HEK293T (cell line): Measurements from ENCODE around the gene NET1.

Source experiments
- CTCF ChIA-PET: fragments of 350-600 bp; formaldehyde crosslinking; extraction: SDS; loops from one replicate; lab custom pipeline; 2021; ENCODE audit warnings: antibody characterized with exemption, inconsistent platforms; lab: Yijun Ruan, JAX
- POLR2A ChIA-PET: fragments of 350-600 bp; formaldehyde crosslinking; extraction: SDS; loops from one replicate; lab custom pipeline; 2020; ENCODE audit warnings: antibody characterized with exemption, inconsistent platforms; lab: Yijun Ruan, JAX
- DNase-seq: peaks from one replicate; pipeline ENCODE4 v3.0.0; 2012; ENCODE audit warnings: mixed read lengths; ENCODE audit errors: extremely low spot score
- ARNT ChIP-seq: fragments of 450-650 bp; IDR thresholded peaks from 2 replicates; pipeline ENCODE4 v1.6.1; 2017; ENCODE audit warnings: mild to moderate bottlenecking
- BHLHE40 ChIP-seq: fragments of 450-650 bp; IDR thresholded peaks from 2 replicates; pipeline ENCODE4 v1.6.1; 2016; ENCODE audit warnings: mild to moderate bottlenecking, moderate library complexity, borderline replicate concordance
- CTBP1 ChIP-seq: fragments of 450-650 bp; IDR thresholded peaks from 2 replicates; pipeline ENCODE4 v1.6.1; 2016; ENCODE audit warnings: borderline replicate concordance
- ELF4 ChIP-seq: fragments of 450-650 bp; IDR thresholded peaks from 2 replicates; pipeline ENCODE4 v1.6.1; 2017; ENCODE audit warnings: antibody characterized with exemption
- FOXA1 ChIP-seq: fragments of 450-650 bp; IDR thresholded peaks from 2 replicates; pipeline ENCODE4 v1.6.1; 2016; ENCODE audit warnings: mild to moderate bottlenecking
- FOXK2 ChIP-seq: fragments of 450-650 bp; IDR thresholded peaks from 2 replicates; pipeline ENCODE4 v1.6.1; 2016; ENCODE audit warnings: mild to moderate bottlenecking
- FOXM1 ChIP-seq: fragments of 450-650 bp; IDR thresholded peaks from 2 replicates; pipeline ENCODE4 v1.6.1; 2017; ENCODE audit warnings: mild to moderate bottlenecking, borderline replicate concordance
- HDGF ChIP-seq: fragments of 450-650 bp; IDR thresholded peaks from 2 replicates; pipeline ENCODE4 v1.6.1; 2017; ENCODE audit warnings: antibody characterized with exemption, borderline replicate concordance
- L3MBTL2 ChIP-seq: fragments of 450-650 bp; conservative IDR thresholded peaks from 2 replicates; pipeline ENCODE4 v1.6.1; 2016; ENCODE audit warnings: mild to moderate bottlenecking
- LEF1 ChIP-seq: fragments of 450-650 bp; IDR thresholded peaks from 2 replicates; pipeline ENCODE4 v1.6.1; 2017; ENCODE audit warnings: mild to moderate bottlenecking, borderline replicate concordance
- NFRKB ChIP-seq: fragments of 450-650 bp; IDR thresholded peaks from 2 replicates; pipeline ENCODE4 v1.6.1; 2016; ENCODE audit warnings: mild to moderate bottlenecking, moderate library complexity
- SP1 ChIP-seq: fragments of 450-650 bp; IDR thresholded peaks from 2 replicates; pipeline ENCODE4 v1.6.1; 2017
- SUZ12 ChIP-seq: fragments of 450-650 bp; IDR thresholded peaks from 2 replicates; pipeline ENCODE4 v1.6.1; 2016; ENCODE audit warnings: mild to moderate bottlenecking
- TARDBP ChIP-seq: fragments of 450-650 bp; IDR thresholded peaks from 2 replicates; pipeline ENCODE4 v1.6.1; 2016
- ZNF384 ChIP-seq: fragments of 450-650 bp; IDR thresholded peaks from 2 replicates; pipeline ENCODE4 v1.6.1; 2016
- TF ChIP-seq, protein P1 (sequence below): fragments of 450-650 bp; IDR thresholded peaks from 2 replicates; pipeline ENCODE4 v1.6.1; 2016

Gene NET1, protein sequence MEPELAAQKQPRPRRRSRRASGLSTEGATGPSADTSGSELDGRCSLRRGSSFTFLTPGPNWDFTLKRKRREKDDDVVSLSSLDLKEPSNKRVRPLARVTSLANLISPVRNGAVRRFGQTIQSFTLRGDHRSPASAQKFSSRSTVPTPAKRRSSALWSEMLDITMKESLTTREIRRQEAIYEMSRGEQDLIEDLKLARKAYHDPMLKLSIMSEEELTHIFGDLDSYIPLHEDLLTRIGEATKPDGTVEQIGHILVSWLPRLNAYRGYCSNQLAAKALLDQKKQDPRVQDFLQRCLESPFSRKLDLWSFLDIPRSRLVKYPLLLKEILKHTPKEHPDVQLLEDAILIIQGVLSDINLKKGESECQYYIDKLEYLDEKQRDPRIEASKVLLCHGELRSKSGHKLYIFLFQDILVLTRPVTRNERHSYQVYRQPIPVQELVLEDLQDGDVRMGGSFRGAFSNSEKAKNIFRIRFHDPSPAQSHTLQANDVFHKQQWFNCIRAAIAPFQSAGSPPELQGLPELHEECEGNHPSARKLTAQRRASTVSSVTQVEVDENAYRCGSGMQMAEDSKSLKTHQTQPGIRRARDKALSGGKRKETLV

DNA sequence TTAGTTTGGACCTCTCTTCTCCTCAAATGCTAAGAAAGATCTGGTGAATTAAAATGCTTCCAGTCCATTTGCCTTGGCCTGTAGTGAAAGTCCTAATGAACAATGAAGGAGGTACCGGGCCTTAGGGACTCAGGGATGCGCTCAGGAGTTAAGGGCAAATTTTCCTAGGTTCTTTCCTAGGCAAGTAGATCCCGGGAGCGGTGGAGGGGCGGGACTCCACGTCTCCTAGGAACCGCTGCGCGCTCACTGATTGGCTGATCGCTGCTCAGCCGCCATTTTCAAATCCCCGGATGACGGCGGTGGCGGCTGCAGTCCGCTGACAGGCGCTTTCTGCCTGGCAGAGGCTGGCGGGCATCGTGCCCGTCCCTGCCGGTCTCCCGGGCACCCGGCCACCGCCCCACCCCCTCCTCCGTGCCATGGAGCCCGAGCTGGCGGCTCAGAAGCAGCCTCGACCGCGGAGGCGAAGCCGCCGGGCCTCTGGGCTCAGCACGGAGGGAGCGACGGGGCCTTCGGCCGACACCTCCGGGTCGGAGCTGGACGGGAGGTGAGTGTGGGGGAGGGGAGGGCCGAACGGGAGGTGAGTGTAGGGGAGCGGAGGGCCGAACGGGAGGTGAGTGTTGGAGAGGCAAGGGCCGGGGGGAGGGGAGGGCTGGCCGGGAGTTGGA lies at the start of gene NET1:
Gene NET1 (plus strand): TSS at position 281 of the 665 bp plus-strand sequence. CDS start 136 bp downstream, at position 417.
- DNase-seq = peak; percentile 96
- POLR2A ChIA-PET = interaction anchor here (0.6 kb wide), 1 partner anchor 15 kb away, joined by 3 read pairs; no protein-coding TSS in a partner anchor
- TF ChIP-seq, protein P1, sequence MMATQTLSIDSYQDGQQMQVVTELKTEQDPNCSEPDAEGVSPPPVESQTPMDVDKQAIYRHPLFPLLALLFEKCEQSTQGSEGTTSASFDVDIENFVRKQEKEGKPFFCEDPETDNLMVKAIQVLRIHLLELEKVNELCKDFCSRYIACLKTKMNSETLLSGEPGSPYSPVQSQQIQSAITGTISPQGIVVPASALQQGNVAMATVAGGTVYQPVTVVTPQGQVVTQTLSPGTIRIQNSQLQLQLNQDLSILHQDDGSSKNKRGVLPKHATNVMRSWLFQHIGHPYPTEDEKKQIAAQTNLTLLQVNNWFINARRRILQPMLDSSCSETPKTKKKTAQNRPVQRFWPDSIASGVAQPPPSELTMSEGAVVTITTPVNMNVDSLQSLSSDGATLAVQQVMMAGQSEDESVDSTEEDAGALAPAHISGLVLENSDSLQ = peak; percentile 50; the same call in 1 of the 2 replicates
- peak; percentile 33; the same call in 1 of the 2 replicates for TF ChIP-seq L3MBTL2
- TF ChIP-seq SUZ12 = no peak
- no peak for TF ChIP-seq ELF4
- CTCF ChIA-PET = no interaction called here

DNA sequence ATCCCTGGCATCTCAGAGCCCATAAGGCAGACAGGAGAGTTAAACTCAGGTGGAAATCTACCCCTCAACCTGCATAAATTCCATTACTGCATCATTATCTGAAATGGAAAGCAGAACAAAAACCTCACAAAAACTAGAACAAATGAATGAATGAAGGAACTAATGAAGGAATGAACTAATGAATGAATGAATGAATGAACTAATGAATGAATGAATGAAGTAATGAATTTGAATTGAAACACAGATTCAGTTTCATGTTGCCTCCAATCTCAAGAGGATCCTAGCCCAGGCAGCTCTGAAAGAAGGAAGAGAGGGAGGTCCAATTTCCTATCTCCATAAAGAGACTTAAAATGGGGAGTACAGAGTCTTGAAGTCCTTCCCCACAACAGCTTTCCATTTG lies 49.5 kb upstream of the NET1 start:
- ChIA-PET POLR2A (no interaction called here), CTCF (no interaction called here)
- TF ChIP-seq BHLHE40 (no peak), CTBP1 (no peak), ZNF384 (no peak), FOXM1 (no peak), LEF1 (no peak), TARDBP (no peak), FOXK2 (no peak), ARNT (no peak), SUZ12 (no peak), ELF4 (no peak), L3MBTL2 (no peak), SP1 (no peak), HDGF (no peak), NFRKB (no peak), FOXA1 (no peak)
- TF ChIP-seq, protein P1 = no peak
- DNase-seq = no peak

DNA sequence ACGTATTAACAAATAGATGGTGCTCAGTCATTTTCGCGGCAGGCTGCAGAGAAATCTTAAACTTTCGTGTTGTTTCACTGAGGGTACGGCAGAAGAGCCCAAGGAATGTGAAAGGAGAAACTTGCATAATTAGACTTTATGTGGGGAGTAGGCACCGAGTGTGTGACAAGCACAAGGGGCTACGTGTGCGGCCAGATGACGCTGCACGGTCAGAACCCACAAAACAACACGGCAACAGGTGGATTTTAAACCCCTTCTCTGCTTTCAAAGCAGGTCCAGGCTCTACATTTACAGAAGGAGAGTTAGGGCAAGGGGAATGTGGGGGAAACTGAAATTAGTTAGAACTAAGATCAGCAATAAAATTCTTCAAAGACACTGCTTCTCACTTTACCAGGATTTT lies 48.0 kb upstream of the NET1 start:
- TF ChIP-seq ZNF384 = no peak

DNA sequence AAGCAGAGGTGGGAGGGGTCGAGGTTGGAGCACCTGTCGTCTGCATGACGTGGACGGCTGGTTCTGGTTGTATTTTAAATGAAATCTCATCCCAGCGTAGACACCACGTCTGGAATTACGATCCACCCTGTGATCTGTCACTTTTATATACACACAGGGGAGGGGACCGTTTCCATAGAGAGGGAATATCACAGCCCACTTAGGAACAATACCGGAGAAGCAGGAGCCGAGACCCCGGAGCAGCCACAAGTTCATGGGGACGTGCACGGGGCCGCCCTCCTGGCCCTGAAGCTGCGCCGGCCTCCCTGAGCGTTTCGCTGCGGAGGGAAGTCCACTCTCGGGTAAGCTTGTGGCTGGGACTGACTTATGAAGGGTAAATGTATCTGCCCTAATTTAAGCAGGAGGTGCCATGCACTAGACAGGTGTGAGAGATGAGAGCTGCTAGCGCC lies 47.4 kb upstream of the NET1 start, which contains the start of gene UCN3:
Gene UCN3 (plus strand): TSS at position 77 of the 449 bp plus-strand sequence. CDS start 8,755 bp downstream, outside the sequence.
- POLR2A ChIA-PET = no interaction called here
- no peak for DNase-seq
- TF ChIP-seq FOXM1 = no peak
- no peak for TF ChIP-seq ZNF384
- no peak for TF ChIP-seq FOXA1
- TF ChIP-seq CTBP1 = no peak
- no peak for TF ChIP-seq BHLHE40
- TF ChIP-seq TARDBP = no peak
- no peak for TF ChIP-seq SP1
- no peak for TF ChIP-seq FOXK2
- TF ChIP-seq SUZ12 = no peak
- no peak for TF ChIP-seq LEF1
- CTCF ChIA-PET = no interaction called here

More for the DNA sequence above, 48.0 kb upstream of the NET1 start:
- ChIA-PET POLR2A (no interaction called here), CTCF (no interaction called here)
- DNase-seq = no peak

DNA sequence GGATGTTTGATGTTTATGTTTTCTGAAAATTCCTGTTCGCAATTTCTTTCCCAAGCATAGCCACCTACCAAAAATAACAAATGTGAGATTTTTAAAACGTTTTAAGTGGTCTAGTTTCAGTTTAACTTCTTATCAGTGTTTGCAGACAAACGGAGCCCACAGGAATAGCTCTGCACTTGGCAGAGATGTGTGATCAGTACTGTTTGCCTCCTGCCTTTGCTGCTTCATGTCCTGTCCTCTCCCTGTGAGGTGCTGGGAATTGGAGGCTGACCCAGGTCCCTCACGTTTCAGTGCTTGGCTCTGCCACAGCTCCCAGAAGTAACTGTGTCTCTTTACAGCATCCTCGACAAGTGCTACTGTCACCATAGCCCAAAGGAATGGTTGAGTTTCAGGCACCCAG lies 46.4 kb upstream of the NET1 start:
- ChIA-PET POLR2A (no interaction called here), CTCF (no interaction called here)
- TF ChIP-seq TARDBP (no peak), FOXM1 (no peak), SP1 (no peak), FOXA1 (no peak), L3MBTL2 (no peak), BHLHE40 (no peak), FOXK2 (no peak)
- DNase-seq = no peak

DNA sequence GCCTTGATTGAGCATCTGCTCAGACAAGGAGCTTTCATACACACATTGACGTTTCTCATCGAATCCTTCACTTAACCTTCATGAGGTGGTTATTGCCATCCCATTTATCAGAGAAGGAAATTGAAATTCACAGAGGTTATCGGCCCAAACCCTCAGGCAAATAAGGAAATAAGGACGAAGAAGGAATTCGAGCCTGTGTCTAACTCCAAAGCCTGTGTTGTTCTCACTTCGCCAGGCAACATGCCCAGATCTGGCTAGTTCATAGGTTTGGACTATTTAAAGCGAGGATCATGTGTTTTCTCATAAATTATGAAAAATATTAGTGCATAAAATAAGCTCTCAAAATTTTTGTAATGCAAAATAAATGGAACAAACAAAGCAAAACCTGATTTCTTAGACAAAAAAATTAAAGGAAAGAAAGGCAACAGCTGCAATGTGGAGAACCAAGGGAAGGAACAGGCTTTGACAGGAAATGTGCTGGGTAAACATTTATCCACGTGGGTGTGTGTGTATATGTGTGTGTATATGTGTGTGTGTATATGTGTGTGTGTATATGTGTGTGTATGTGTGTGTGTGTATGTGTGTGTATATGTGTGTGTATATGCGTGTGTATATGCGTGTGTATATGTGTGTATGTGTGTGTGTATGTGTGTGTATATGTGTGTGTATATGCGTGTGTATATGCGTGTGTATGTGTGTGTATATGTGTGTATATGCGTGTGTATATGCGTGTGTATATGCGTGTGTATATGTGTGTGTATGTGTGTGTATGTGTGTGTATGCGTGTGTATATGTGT lies 42.8 kb upstream of the NET1 start:
- ChIA-PET POLR2A (no interaction called here), CTCF (no interaction called here)
- DNase-seq = no peak
- TF ChIP-seq NFRKB = no peak
- TF ChIP-seq L3MBTL2 = no peak
- TF ChIP-seq ZNF384 = no peak
- TF ChIP-seq SUZ12 = no peak
- TF ChIP-seq FOXA1 = no peak
- no peak for TF ChIP-seq LEF1
- no peak for TF ChIP-seq SP1
